ENCODE data around the gene OR3A2.

Gene OR3A2

DNA sequence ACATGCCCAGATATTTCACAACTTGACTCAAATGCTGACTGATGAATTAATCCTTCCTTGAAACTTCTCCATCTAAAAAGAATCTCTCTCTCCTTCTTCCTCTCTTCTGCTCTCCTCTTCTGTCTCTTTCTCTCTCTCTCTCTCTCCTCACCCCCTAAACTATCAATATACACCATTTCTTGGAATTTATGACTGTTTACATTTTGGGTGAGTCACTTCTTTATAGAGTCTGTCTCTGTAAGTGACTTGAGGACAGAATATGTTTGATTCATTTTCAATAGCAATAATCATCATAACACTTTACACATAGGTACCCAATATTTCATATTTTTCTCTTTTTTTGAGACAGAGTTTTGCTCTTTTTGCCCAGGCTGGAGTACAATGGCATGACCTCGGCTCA lies 103.2 kb downstream of the OR3A2 start:
- Histone ChIP-seq H3K79me2 (no peaks in the 10 kb centered on the region), H3K9me3 (ENCODE audit: control insufficient read depth, low read length) (no peaks in the 10 kb centered on the region), H2AFZ (no peak overlapping the region), H3K27me3 (ENCODE audit: control insufficient read depth, insufficient read depth, low read length) (no peaks in the 10 kb centered on the region), H3K27ac (no peak overlapping the region), H3K9ac (no peak overlapping the region), H3K4me3 (ENCODE audit: low read depth, low read length) (no peak overlapping the region), H3K36me3 (ENCODE audit: control insufficient read depth, insufficient read depth, low read length) (no peaks in the 10 kb centered on the region), H3K4me2 (ENCODE audit: low read length) (no peak overlapping the region), H3K4me1 (no peaks in the 10 kb centered on the region)
- TF ChIP-seq, protein P1, sequence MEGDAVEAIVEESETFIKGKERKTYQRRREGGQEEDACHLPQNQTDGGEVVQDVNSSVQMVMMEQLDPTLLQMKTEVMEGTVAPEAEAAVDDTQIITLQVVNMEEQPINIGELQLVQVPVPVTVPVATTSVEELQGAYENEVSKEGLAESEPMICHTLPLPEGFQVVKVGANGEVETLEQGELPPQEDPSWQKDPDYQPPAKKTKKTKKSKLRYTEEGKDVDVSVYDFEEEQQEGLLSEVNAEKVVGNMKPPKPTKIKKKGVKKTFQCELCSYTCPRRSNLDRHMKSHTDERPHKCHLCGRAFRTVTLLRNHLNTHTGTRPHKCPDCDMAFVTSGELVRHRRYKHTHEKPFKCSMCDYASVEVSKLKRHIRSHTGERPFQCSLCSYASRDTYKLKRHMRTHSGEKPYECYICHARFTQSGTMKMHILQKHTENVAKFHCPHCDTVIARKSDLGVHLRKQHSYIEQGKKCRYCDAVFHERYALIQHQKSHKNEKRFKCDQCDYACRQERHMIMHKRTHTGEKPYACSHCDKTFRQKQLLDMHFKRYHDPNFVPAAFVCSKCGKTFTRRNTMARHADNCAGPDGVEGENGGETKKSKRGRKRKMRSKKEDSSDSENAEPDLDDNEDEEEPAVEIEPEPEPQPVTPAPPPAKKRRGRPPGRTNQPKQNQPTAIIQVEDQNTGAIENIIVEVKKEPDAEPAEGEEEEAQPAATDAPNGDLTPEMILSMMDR (IDR thresholded peaks at IDR 0.05): no peak

DNA sequence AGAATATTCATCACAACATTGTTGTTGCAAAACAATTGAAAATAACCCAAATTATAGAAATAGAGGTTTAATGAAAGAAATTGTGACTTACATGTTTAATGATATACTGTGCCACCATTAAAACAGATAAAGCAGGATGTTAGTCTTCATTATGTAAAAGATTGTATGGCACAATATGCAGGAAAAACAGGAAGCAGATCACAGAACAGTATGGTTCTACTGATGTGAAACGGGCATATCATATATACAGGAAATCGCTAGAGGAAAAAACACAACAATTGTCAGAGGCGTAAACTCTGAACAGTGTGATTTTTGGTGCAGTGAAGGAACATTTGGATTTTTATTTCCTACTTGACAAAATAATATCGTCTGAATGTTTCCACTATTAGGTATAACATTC lies 110.0 kb downstream of the OR3A2 start:
- H3K4me3 ChIP-seq (ENCODE audit: low read depth, low read length): no peak overlapping the region
- H3K9ac ChIP-seq: no peak overlapping the region
- H3K4me1 ChIP-seq: no peaks in the 10 kb centered on the region
- H3K27me3 ChIP-seq (ENCODE audit: control insufficient read depth, insufficient read depth, low read length): no peaks in the 10 kb centered on the region
- no peaks in the 10 kb centered on the region for H3K36me3 ChIP-seq (ENCODE audit: control insufficient read depth, insufficient read depth, low read length)
- H3K79me2 ChIP-seq: no peaks in the 10 kb centered on the region
- no peak overlapping the region for H3K4me2 ChIP-seq (ENCODE audit: low read length)
- TF ChIP-seq, protein P1 (IDR thresholded peaks at IDR 0.05): no peak
- H3K27ac ChIP-seq: no peak overlapping the region
- H2AFZ ChIP-seq: no peak overlapping the region
- no peaks in the 10 kb centered on the region for H3K9me3 ChIP-seq (ENCODE audit: control insufficient read depth, low read length)

DNA sequence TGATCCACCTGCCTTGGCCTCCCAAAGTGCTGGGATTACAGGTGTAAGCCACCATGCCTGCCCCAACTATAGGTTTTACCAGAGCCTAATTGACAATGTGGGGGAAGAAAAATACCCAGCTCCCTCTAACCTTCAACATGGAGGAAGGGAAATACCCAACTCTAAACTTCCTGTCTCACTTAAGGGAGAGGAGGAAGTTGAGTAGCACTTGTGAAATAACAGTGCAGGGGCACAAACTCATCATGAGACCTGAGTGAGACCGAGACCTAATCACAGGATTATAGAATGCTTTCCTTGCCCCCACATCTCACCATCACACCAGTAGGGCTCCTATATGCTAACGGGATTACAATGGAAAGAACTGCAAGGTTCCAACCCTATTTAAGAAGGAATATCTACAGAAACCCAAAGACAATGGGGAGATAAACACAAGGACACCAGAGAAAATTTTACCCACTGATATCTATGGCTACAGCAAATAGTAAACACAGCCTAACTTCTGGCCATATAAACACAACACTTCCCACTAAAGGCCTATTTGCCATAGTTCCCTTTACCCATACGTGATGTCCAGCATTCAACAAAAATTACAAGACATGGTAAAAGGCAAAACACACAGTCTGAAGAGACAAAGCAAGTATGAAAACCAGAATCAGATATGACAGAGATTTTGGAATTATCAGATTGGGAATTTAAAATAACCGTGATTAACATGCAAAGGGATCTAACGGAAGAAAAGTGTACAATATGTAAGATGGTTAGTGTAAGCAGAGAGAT lies 114.8 kb downstream of the OR3A2 start:
- Histone ChIP-seq H2AFZ (no peak overlapping the region), H3K9me3 (ENCODE audit: control insufficient read depth, low read length) (no peaks in the 10 kb centered on the region), H3K4me3 (ENCODE audit: low read depth, low read length) (no peak overlapping the region), H3K9ac (no peak overlapping the region), H3K4me2 (ENCODE audit: low read length) (no peak overlapping the region), H3K27ac (no peak overlapping the region), H3K4me1 (no peaks in the 10 kb centered on the region), H3K79me2 (no peaks in the 10 kb centered on the region), H3K27me3 (ENCODE audit: control insufficient read depth, insufficient read depth, low read length) (no peaks in the 10 kb centered on the region), H3K36me3 (ENCODE audit: control insufficient read depth, insufficient read depth, low read length) (no peaks in the 10 kb centered on the region)
- TF ChIP-seq, protein P1 (IDR thresholded peaks at IDR 0.05): no peak

DNA sequence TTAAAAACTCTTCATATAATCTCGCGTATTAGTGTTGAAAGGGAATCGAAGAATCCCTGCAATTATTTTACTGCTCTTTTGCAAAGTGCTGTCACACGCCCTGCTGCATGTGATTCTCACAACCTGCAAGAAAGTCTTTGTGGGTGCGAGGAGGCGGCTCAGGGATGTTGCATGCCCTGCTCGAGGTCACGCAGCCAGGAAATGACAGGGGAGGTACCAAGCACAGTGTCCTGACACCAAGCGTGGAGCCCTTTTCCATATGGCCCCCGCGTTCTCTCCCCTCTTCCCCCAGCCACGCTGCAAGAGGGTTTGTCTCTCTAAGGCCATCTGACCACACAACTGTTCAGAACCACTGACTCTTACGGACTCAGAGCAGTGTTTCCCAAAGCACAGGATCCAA lies 125.5 kb downstream of the OR3A2 start:
- no peak overlapping the region for H3K9ac ChIP-seq
- no peak overlapping the region for H3K27ac ChIP-seq
- no peaks in the 10 kb centered on the region for H3K27me3 ChIP-seq (ENCODE audit: control insufficient read depth, insufficient read depth, low read length)
- no peak overlapping the region for H2AFZ ChIP-seq
- H3K36me3 ChIP-seq (ENCODE audit: control insufficient read depth, insufficient read depth, low read length): no peaks in the 10 kb centered on the region
- no peaks in the 10 kb centered on the region for H3K9me3 ChIP-seq (ENCODE audit: control insufficient read depth, low read length)
- H3K4me2 ChIP-seq (ENCODE audit: low read length): no peak overlapping the region
- H3K4me1 ChIP-seq: no peaks in the 10 kb centered on the region
- no peaks in the 10 kb centered on the region for H3K79me2 ChIP-seq
- TF ChIP-seq, protein P1 (IDR thresholded peaks at IDR 0.05): no peak
- H3K4me3 ChIP-seq (ENCODE audit: low read depth, low read length): no peak overlapping the region

DNA sequence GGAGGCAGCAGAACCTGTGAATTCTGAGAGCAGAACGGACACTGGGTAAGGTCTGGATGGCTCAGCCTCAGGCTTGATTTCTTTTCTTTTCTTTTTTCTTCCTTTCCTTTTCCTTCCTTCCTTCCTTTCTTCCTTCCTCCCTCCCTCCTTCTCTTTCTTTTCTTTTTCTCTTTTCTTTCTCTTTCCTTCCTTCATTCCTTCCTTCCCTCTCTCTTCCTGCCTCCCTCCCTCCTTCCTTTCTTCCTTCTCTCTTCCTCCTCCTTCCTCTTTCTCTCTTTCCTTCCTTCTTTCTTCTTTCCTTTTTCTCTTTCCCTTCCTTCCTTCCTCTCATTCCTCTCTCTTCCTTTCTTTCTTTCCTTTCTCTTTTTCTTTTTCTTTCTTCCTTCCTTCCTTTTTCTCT lies 125.9 kb downstream of the OR3A2 start:
- H3K9me3 ChIP-seq (ENCODE audit: control insufficient read depth, low read length): no peaks in the 10 kb centered on the region
- no peak overlapping the region for H3K9ac ChIP-seq
- H3K79me2 ChIP-seq: no peaks in the 10 kb centered on the region
- H3K27me3 ChIP-seq (ENCODE audit: control insufficient read depth, insufficient read depth, low read length): no peaks in the 10 kb centered on the region
- H3K4me3 ChIP-seq (ENCODE audit: low read depth, low read length): no peak overlapping the region
- H3K36me3 ChIP-seq (ENCODE audit: control insufficient read depth, insufficient read depth, low read length): no peaks in the 10 kb centered on the region
- no peak overlapping the region for H3K4me2 ChIP-seq (ENCODE audit: low read length)
- no peaks in the 10 kb centered on the region for H3K4me1 ChIP-seq
- H3K27ac ChIP-seq: no peak overlapping the region
- TF ChIP-seq, protein P1 (IDR thresholded peaks at IDR 0.05): no peak
- H2AFZ ChIP-seq: no peak overlapping the region
